A549 (cell line): ENCODE results near the gene ATXN7L1. TPM values are rescaled to one million over a fixed set of nuclear protein-coding genes. Genes with fewer than 3 reads are reported as not detected.

Experiments used
- ATAC-seq, 2 experiments: fragments of 200-7000 bp in 1 of 2; fragments of >200 bp in 1 of 2; cut with Nextera tagmentation in 1 of 2; cut with Tn5 transposase in 1 of 2; 3 replicates each; pipeline versions ENCODE4 v1.8.0 to v1.9.1; 2018 to 2020; ENCODE audit warnings: mild to moderate bottlenecking in 1 of 2, moderate library complexity in 1 of 2
- CTCF ChIA-PET: fragments of 300-600 bp; sonication (Branson Sonifier 250); formaldehyde crosslinking; extraction: SDS; loops from one replicate; lab custom pipeline; 2021; ENCODE audit warnings: antibody characterized with exemption, inconsistent platforms; lab: Yijun Ruan, JAX
- POLR2A ChIA-PET: fragments of 350-600 bp; formaldehyde crosslinking; extraction: SDS; loops from one replicate; lab custom pipeline; 2021; ENCODE audit warnings: antibody characterized with exemption, inconsistent platforms; lab: Yijun Ruan, JAX
- DNase-seq, 2 experiments: peaks; one replicate each; pipeline versions ENCODE4 v3.0.0 to v3.0.0-alpha.2; 2011 to 2016; ENCODE audit warnings: low read depth in 1 of 2, low spot score in 1 of 2
- FAIRE-seq: peaks from 2 replicates; lab custom pipeline; 2011; peaks lifted over from hg19 to GRCh38; lab: Jason Lieb, UNC
- H3K27ac ChIP-seq, 2 experiments: fragments of >200 bp; sonication (Bioruptor Twin); formaldehyde crosslinking; 3 replicates each; pipeline ENCODE4 v1.5.1; 2016 to 2017
- H3K4me1 ChIP-seq: fragments of >200 bp; sonication (Bioruptor Twin); formaldehyde crosslinking; 3 replicates; pipeline ENCODE4 v1.6.1; 2016
- H3K4me2 ChIP-seq: fragments of >200 bp; sonication (Bioruptor Twin); formaldehyde crosslinking; 3 replicates; pipeline ENCODE4 v1.6.1; 2016
- H3K4me3 ChIP-seq: fragments of >200 bp; sonication (Bioruptor Twin); formaldehyde crosslinking; 3 replicates; pipeline ENCODE4 v1.5.1; 2016
- H3K9me3 ChIP-seq: fragments of >200 bp; sonication (Bioruptor Twin); formaldehyde crosslinking; 3 replicates; pipeline ENCODE4 v1.6.1; 2016
- CBX2 ChIP-seq: fragments of 200-600 bp; sonication (generic); IDR thresholded peaks from 2 replicates; pipeline ENCODE4 v1.6.1; 2016; ENCODE audit warnings: low read depth, mild to moderate bottlenecking, borderline replicate concordance
- CBX8 ChIP-seq: fragments of 200-600 bp; sonication (generic); IDR thresholded peaks from 2 replicates; pipeline ENCODE4 v1.6.1; 2016
- CEBPB ChIP-seq, 2 experiments: fragments of >200 bp in 1 of 2; sonication (Bioruptor Twin) in 1 of 2; formaldehyde crosslinking in 1 of 2; IDR thresholded peaks; 2 replicates each; pipeline ENCODE4 v1.6.1; 2012 to 2016
- CHD4 ChIP-seq: fragments of 200-600 bp; sonication (generic); IDR thresholded peaks from 2 replicates; pipeline ENCODE4 v1.6.1; 2016; ENCODE audit warnings: antibody characterized with exemption, mild to moderate bottlenecking, borderline replicate concordance
- ESRRA ChIP-seq: fragments of 150-350 bp; IDR thresholded peaks from 2 replicates; pipeline ENCODE4 v1.6.1; 2014; ENCODE audit warnings: mild to moderate bottlenecking, low read length, borderline replicate concordance
- FOSB ChIP-seq: fragments of 250-450 bp; sonication (Bioruptor Pico); IDR thresholded peaks from 2 replicates; pipeline ENCODE4 v1.5.0; 2020; ENCODE audit warnings: mild to moderate bottlenecking, moderate library complexity
- HMGXB4 ChIP-seq: fragments of 250-450 bp; sonication (Bioruptor Pico); IDR thresholded peaks from 2 replicates; pipeline ENCODE4 v1.5.0; 2021; ENCODE audit warnings: mild to moderate bottlenecking, moderate library complexity, borderline replicate concordance
- HOXA7 ChIP-seq: fragments of 250-450 bp; sonication (Bioruptor Pico); IDR thresholded peaks from 2 replicates; pipeline ENCODE4 v1.5.0; 2020; ENCODE audit warnings: mild to moderate bottlenecking, moderate library complexity
- JUN ChIP-seq, 2 experiments: fragments of >200 bp; sonication (Bioruptor Twin); formaldehyde crosslinking; IDR thresholded peaks; 2 replicates in 1 of 2; 3 replicates in 1 of 2; pipeline ENCODE4 v1.6.1; 2016 to 2017
- JUNB ChIP-seq: fragments of >200 bp; sonication (Bioruptor Twin); formaldehyde crosslinking; IDR thresholded peaks from 2 replicates; pipeline ENCODE4 v1.6.1; 2016
- KDM1A ChIP-seq: fragments of 200-600 bp; sonication (generic); IDR thresholded peaks from 2 replicates; pipeline ENCODE4 v1.6.1; 2016; ENCODE audit warnings: low read depth, mild to moderate bottlenecking
- MAFK ChIP-seq: fragments of 450-650 bp; IDR thresholded peaks from 2 replicates; pipeline ENCODE4 v1.6.1; 2014; ENCODE audit not compliant: partially characterized antibody
- MYC ChIP-seq: IDR thresholded peaks from 2 replicates; pipeline ENCODE4 v1.6.1; 2012; ENCODE audit warnings: mild to moderate bottlenecking, inconsistent platforms, low read length, improper control_type of control experiment, borderline replicate concordance
- NFE2L2 ChIP-seq: fragments of 150-350 bp; conservative IDR thresholded peaks from 2 replicates; pipeline ENCODE4 v1.6.1; 2014; ENCODE audit warnings: low read length
- RARB ChIP-seq: fragments of 250-450 bp; sonication (Bioruptor Pico); IDR thresholded peaks from 2 replicates; pipeline ENCODE4 v1.8.0; 2021; ENCODE audit warnings: mild to moderate bottlenecking, moderate library complexity
- REST ChIP-seq: fragments of 200-600 bp; sonication (generic); IDR thresholded peaks from 2 replicates; pipeline ENCODE4 v1.6.1; 2016; ENCODE audit warnings: antibody characterized with exemption, mild to moderate bottlenecking, moderate library complexity
- TP53 ChIP-seq: fragments of 250-450 bp; sonication (Bioruptor Pico); IDR thresholded peaks from 2 replicates; pipeline ENCODE4 v1.5.0; 2021; ENCODE audit warnings: mild to moderate bottlenecking, moderate library complexity
- WGBS: methylation state at CpG from one replicate; pipeline ENCODE4 v1.1.6; 2017; ENCODE audit errors: missing lambda C conversion rate; 5-methylcytosine and 5-hydroxymethylcytosine counted together
- polyA plus RNA-seq, 4 experiments: library from polyadenylated mRNA; depleted of rRNA in 3 of 4; stranded (reverse); fragments of >200 nt; fragmentation: RNase III in 1 of 4; extraction: RNeasy Plus Mini Kit Qiagen cat#74134 plus additional on column Dnase treatment in 1 of 4; gene quantifications; 2 replicates in 3 of 4; 3 replicates in 1 of 4; pipeline ENCODE4 v1.2.3, GENCODE V29; 2011 to 2017
- TF ChIP-seq, protein P1 (sequence below): fragments of >200 bp; sonication (Bioruptor Twin); formaldehyde crosslinking; IDR thresholded peaks from 2 replicates; pipeline ENCODE4 v1.6.1; 2016

ATXN7L1 gene
- polyA plus RNA-seq, 2 of the 4 experiments (the other 2 are of a cell fraction), result 4.5 to 5.7 TPM

GRCh38 chr7:105768898-105769507 is 107.4 kb downstream of the ATXN7L1 start:
- Histone ChIP-seq H3K4me1 (peaks cover 12% of the 10 kb centered on the region), H3K4me2 (no peak overlapping the region), H3K4me3 (no peak overlapping the region), H3K27ac (no peak overlapping the region), H3K9me3 (no peaks in the 10 kb centered on the region)
- DNase-seq (no peak), FAIRE-seq (no peak), ATAC-seq (no peak)
- no peak for TF ChIP-seq HOXA7 (CRISPR knock-in tag)
- TF ChIP-seq NFE2L2, result no peak
- TF ChIP-seq JUN (IDR thresholded peaks at IDR 0.05), result no peak
- no peak for TF ChIP-seq RARB (CRISPR knock-in tag)
- TF ChIP-seq KDM1A, result no peak
- TF ChIP-seq, protein P1, sequence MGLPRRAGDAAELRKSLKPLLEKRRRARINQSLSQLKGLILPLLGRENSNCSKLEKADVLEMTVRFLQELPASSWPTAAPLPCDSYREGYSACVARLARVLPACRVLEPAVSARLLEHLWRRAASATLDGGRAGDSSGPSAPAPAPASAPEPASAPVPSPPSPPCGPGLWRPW, result no peak
- no peak for TF ChIP-seq CBX2
- TF ChIP-seq CHD4, result no peak
- no peak for TF ChIP-seq JUNB
- TF ChIP-seq MAFK, result no peak
- no peak for TF ChIP-seq TP53
- TF ChIP-seq FOSB, result no peak
- no peak for TF ChIP-seq CBX8
- TF ChIP-seq HMGXB4 (CRISPR knock-in tag), result no peak
- no peak for TF ChIP-seq REST
- no peak for TF ChIP-seq CEBPB (IDR thresholded peaks at IDR 0.05)
- POLR2A ChIA-PET, result no interaction called here
- CTCF ChIA-PET, result interaction anchor here (0.7 to 18.1 kb wide), 5 partner anchors 8 to 273 kb away, joined by 3 to 251 read pairs (median 8); no protein-coding TSS in a partner anchor
- WGBS, result 97% methylated on average over 9 of the region's 9 CpGs

GRCh38 chr7:105768117-105768516 is 108.3 kb downstream of the ATXN7L1 start:
- WGBS, result 90% methylated on average over 3 of the region's 3 CpGs

More at GRCh38 chr7:105768117-105768516, 108.3 kb downstream of the ATXN7L1 start:
- ChIA-PET POLR2A (no interaction called here), CTCF (interaction anchor here (0.9 to 18.1 kb wide), 5 partner anchors 7 to 274 kb away, joined by 3 to 251 read pairs (median 8); no protein-coding TSS in a partner anchor)
- DNase-seq (no peak), ATAC-seq (no peak), FAIRE-seq (no peak)
- Histone ChIP-seq H3K9me3 (no peaks in the 10 kb centered on the region), H3K4me3 (no peak overlapping the region), H3K4me1 (peaks cover 12% of the 10 kb centered on the region), H3K27ac (no peak overlapping the region), H3K4me2 (no peak overlapping the region)
- TF ChIP-seq ESRRA (0 out of 2 replicates have a peak, but pooled peaks have one; percentile 15), MYC (no peak)
